Posterior vena cava (tissue), 2 donors: ENCODE measurements around the gene GOLGA8O. TPM values are rescaled to one million over a fixed set of nuclear protein-coding genes. Genes with fewer than 3 reads are reported as not detected.
A peak's percentile ranks its signal among the peaks of the same experiment; 100 is the strongest.
"Not testable (repeated sequence)": the region's sequence is repeated elsewhere in the genome, so short reads cannot be mapped to it uniquely, and the experiment has no call there.

ENCODE experiments used
- DNase-seq: peaks from one replicate; pipeline ENCODE4 v3.0.0-alpha.2; 2020; ENCODE audit warnings: low spot score
- intact Hi-C, 2 donors: fragments of 100-400 bp; cut with DNase I; formaldehyde crosslinking; loops; one replicate each; pipeline versions ENCODE4 v1.14.1 to v1.14.2; 2022 to 2023
- long read RNA-seq, 2 donors: library from polyadenylated mRNA; unstranded; transcript quantifications; one replicate each; pipeline ENCODE4 v2.0.0, GENCODE V29; 2020 to 2021
- total RNA-seq, 2 donors: library from RNA; stranded (reverse); fragmentation: NEBNext Ultra II Directional; extraction: Animal tissue kit (Norgen Biotek cat#: 25700); gene quantifications; one replicate each; pipeline ENCODE4 v1.2.1, GENCODE V29; 2021
- donor health status: DM: yes; HTN: yes; CAD: no.
- donor health status: DM: yes; HTN: yes; CAD: no.

Gene GOLGA8O
- 1 to 10 TPM; 1.5 to 2.0 TPM for total RNA-seq
- long read RNA-seq, donor 1, result 0 reads
- long read RNA-seq, donor 2, result 0 reads

- DNase-seq, intact Hi-C loops: not testable (repeated sequence)
Measured at GRCh38 chr15:32455534-32455933, at the start of gene GOLGA8O. GOLGA8O (minus strand) TSS chr15:32455634; CDS start chr15:32455536, 98 bp downstream.

DNA sequence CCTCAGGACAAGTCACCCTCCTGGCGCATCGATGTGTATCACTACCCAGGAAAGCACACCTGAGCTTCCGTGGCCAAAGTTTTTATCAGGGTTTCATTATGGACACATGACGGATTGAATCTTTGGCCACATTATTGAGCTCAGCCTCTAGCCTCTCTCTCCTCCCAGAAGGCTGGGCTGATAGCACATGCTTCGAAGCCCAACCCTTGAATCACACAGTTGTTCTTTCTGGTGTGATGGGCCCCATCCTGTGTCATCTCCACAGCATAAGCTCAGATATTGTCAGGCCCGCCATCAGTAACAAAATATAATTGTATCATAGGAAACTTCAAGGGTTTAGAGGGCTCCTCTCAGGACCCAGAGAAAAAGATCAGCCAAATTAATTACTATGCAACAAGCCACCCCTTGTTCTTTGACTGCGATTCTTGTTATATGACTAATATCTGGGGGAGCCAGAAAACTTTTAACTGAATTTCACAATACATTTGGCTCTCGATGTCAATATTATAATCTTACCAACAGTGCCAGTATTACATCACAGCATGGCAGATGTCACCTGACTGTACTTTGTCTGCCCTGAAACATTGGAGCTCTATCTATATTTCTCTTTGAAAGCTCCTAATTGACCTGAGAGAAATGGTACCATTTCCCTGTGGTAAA, 48.8 kb upstream of the GOLGA8O start:
- intact Hi-C loops, DNase-seq: not testable (repeated sequence)

DNA sequence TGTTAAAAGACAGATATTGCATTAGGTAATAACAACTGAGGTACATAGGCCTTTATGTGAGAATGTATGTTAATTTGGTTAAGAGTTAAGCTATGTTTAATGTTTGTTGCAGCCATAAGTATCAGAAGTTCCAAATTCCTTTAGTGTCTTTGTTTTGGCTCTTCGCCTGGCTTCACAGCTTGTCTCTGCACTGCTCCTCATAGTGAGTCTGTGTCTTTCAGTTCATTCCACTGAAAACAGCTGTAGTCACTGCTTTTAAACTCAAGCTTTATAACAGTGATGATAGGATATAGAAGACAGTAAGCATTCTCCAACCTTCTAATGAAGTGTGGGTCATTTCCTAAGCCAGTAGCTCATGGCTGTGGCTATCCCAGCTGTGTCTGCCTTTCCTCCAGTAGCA, 47.5 kb upstream of the GOLGA8O start:
- DNase-seq, intact Hi-C loops: not testable (repeated sequence)

DNA sequence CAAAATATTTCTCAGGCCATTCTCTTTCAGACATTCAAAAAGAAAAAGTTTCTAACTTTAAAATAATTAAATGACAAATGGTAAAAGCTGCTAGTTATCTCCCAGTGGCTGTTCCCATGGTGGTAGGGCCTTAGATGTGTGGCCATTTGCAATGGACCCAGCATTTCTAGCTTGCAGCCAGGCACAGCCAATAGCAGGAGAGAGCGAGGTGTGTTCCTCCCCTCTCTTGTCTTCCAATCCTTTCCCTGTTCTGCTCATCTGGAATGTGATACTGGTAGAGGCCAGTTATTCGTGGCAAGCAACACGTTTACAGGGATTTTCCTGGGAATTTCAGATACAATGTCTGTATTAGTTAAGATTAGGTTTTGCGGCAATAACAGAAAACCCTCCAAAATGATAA, 37.3 kb upstream of the GOLGA8O start:
- DNase-seq, intact Hi-C loops: not testable (repeated sequence)

GRCh38 chr15:32486474-32486873, 31.0 kb upstream of the GOLGA8O start:
- DNase-seq, result peak; percentile 57
- intact Hi-C loops, result not testable (repeated sequence)

- DNase-seq, intact Hi-C loops: not testable (repeated sequence)
Measured at GRCh38 chr15:32483377-32483776, 27.9 kb upstream of the GOLGA8O start.

GRCh38 chr15:32481683-32482082, 26.2 kb upstream of the GOLGA8O start:
- intact Hi-C loops, DNase-seq: not testable (repeated sequence)

- intact Hi-C loops, result not testable (repeated sequence)
- DNase-seq, result peak; percentile 2
Measured at GRCh38 chr15:32468076-32468475, 12.6 kb upstream of the GOLGA8O start.

- DNase-seq, intact Hi-C loops: not testable (repeated sequence)
Measured at GRCh38 chr15:32440445-32440977, 14.9 kb downstream of the GOLGA8O start.

- DNase-seq, intact Hi-C loops: not testable (repeated sequence)
Measured at GRCh38 chr15:32434102-32434963, 21.1 kb downstream of the GOLGA8O start.

- intact Hi-C loops, DNase-seq: not testable (repeated sequence)
Measured at GRCh38 chr15:32427635-32428034, 27.8 kb downstream of the GOLGA8O start.

DNA sequence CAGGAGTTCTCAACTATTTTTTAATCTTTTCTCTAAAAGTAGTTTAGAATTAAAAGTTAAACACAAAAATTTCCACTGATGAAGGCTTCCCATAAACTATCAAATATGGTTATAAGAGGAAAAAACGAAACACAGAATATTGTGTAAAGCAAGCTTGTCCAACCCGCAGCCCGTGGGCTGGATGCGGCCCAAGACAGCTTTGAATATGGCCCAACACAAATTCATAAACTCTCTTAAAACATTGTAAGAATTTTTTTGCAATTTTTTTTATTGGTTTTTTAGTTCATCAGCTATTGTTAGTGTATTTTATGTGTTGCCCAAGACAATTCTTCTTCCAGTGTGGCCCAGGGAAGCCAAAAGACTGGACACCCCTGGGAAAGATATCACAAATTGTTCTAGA, 28.9 kb downstream of the GOLGA8O start:
- intact Hi-C loops, result not testable (repeated sequence)
- peak; percentile 86 for DNase-seq

DNA sequence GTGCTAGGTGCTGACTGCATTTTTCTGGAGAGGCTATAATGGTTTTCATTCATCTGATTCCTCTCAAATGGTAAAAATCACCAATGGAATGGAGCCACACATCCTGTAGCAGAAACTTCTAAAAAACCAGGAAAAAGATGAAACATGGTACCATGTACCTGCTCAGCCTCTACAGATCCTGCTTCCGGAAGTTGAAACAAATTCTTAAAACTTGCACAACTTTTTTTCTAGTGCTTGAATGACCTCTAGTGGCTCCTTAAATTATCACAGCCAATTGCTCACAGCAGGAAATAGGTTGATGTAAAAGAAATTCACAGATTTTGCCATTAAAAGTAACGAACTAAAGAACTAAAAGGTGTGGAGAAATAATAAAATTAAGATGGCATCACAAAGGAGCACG, 47.5 kb downstream of the GOLGA8O start:
- DNase-seq, intact Hi-C loops: not testable (repeated sequence)

GRCh38 chr15:32403192-32403591, 52.2 kb downstream of the GOLGA8O start, which contains the start of gene GOLGA8K:
GOLGA8K (minus strand) TSS chr15:32403292; CDS start chr15:32403194, 98 bp downstream.
- intact Hi-C loops, DNase-seq: not testable (repeated sequence)

GRCh38 chr15:32396522-32396921, 58.9 kb downstream of the GOLGA8O start:
- intact Hi-C loops, result not testable (repeated sequence)
- peak; percentile 19 for DNase-seq

Other genes starting within 250 kb of the GOLGA8O start
- 1 to 10 TPM; 1.2 to 3.2 TPM for gene GOLGA8K, start 52.3 kb downstream of the GOLGA8O start, total RNA-seq
- gene GOLGA8N, start 137.8 kb upstream of the GOLGA8O start, total RNA-seq, result 10 to 100 TPM; 11.9 to 19.4 TPM
- 1 to 10 TPM; 3.1 to 3.5 TPM for gene ARHGAP11A, start 159.9 kb upstream of the GOLGA8O start, total RNA-seq
- 10 to 100 TPM in 1 of 2 donors, 1 to 10 TPM in 1; 5.6 to 21.2 TPM for gene SCG5, start 186.1 kb upstream of the GOLGA8O start, total RNA-seq